Measurements from ENCODE around the gene HSP90B1.

HSP90B1 gene

GRCh38 chr12:103930034-103930786, at the start of gene HSP90B1:
HSP90B1 (plus strand) TSS chr12:103930410; CDS start chr12:103930516, 106 bp downstream.
- DNase-seq = peak; percentile 98

GRCh38 chr12:103881261-103881660, 48.9 kb upstream of the HSP90B1 start:
- no peak for DNase-seq

GRCh38 chr12:103882861-103883596, 47.2 kb upstream of the HSP90B1 start:
- no peak for DNase-seq

- no peak for DNase-seq
These were observed 46.3 kb upstream of the HSP90B1 start for GRCh38 chr12:103883908-103884307.

- DNase-seq = peak; percentile 52
These were observed 45.9 kb upstream of the HSP90B1 start for GRCh38 chr12:103884316-103884715.

GRCh38 chr12:103886195-103886797, 43.9 kb upstream of the HSP90B1 start:
- DNase-seq = no peak

- DNase-seq = no peak
These were observed 42.5 kb upstream of the HSP90B1 start for GRCh38 chr12:103887738-103888137.

GRCh38 chr12:103897316-103897715, 32.9 kb upstream of the HSP90B1 start:
- DNase-seq = no peak

GRCh38 chr12:103901518-103902173, 28.6 kb upstream of the HSP90B1 start:
- peak; percentile 76 for DNase-seq

GRCh38 chr12:103903993-103904392, 26.2 kb upstream of the HSP90B1 start:
- no peak for DNase-seq

- DNase-seq = no peak
These were observed 24.4 kb upstream of the HSP90B1 start for GRCh38 chr12:103905730-103906349.

GRCh38 chr12:103908246-103908541, 22.0 kb upstream of the HSP90B1 start:
- no peak for DNase-seq

- DNase-seq = no peak
These were observed 21.3 kb upstream of the HSP90B1 start for GRCh38 chr12:103908877-103909276.

- DNase-seq = no peak
These were observed 20.4 kb upstream of the HSP90B1 start for GRCh38 chr12:103909811-103910210.

- no peak for DNase-seq
These were observed 18.1 kb upstream of the HSP90B1 start for GRCh38 chr12:103912069-103912468.

GRCh38 chr12:103913100-103913499, 17.1 kb upstream of the HSP90B1 start:
- no peak for DNase-seq

GRCh38 chr12:103915306-103915705, 14.9 kb upstream of the HSP90B1 start:
- no peak for DNase-seq

GRCh38 chr12:103917873-103918272, 12.3 kb upstream of the HSP90B1 start:
- no peak for DNase-seq

GRCh38 chr12:103924761-103925641, 5.2 kb upstream of the HSP90B1 start:
- DNase-seq = no peak

- DNase-seq = peak; percentile 65
These were observed 1.5 kb upstream of the HSP90B1 start for GRCh38 chr12:103928682-103929045.

- DNase-seq = peak; percentile 87
These were observed 995 bp upstream of the HSP90B1 start for GRCh38 chr12:103929046-103929783.

GRCh38 chr12:103929784-103930033, 501 bp upstream of the HSP90B1 start:
- DNase-seq = no peak
